Spleen (tissue), 7 donors: ENCODE data around the gene LGALSL.

Experiments used
- CTCF ChIP-seq, 11 experiments: fragments of 200-600 bp in 7 of 11; fragments of 450-650 bp in 4 of 11; sonication (generic) in 4 of 11; IDR thresholded peaks in 8 of 11; conservative IDR thresholded peaks in 3 of 11; 1 replicate in 7 of 11; 2 replicates in 4 of 11; pipeline versions ENCODE4 v1.4.0 to v1.8.0; 2016 to 2021; ENCODE audit warnings: antibody characterized with exemption in 11 of 11, inconsistent platforms in 4 of 11, mild to moderate bottlenecking in 1 of 11
- POLR2A ChIP-seq, 3 donors: fragments of 450-650 bp; IDR thresholded peaks; one replicate each; pipeline ENCODE4 v1.5.1; 2017; ENCODE audit warnings: antibody characterized with exemption in 3 of 3, mild to moderate bottlenecking in 1 of 3
- donor health status: DM: no; HTN: no; CAD: no; lungs with moderate emphysema.
- donor health status: DM: no; HTN: no; CAD: no.
- donor health status: DM: no; HTN: no; CAD: no.

GRCh38 chr2:64463781-64464180 is 9.8 kb downstream of the LGALSL start:
- no peak for TF ChIP-seq CTCF (IDR thresholded peaks at IDR 0.05 in 8 of 11, conservative IDR thresholded peaks at IDR 0.05 in 3 of 11)
- no peak for TF ChIP-seq POLR2A (IDR thresholded peaks at IDR 0.05)
